Fibroblast of villous mesenchyme (primary cell): ENCODE measurements around the gene TASOR. TPM values are rescaled to one million over a fixed set of nuclear protein-coding genes. Genes with fewer than 3 reads are reported as not detected.
"Not testable (repeated sequence)": the region's sequence is repeated elsewhere in the genome, so short reads cannot be mapped to it uniquely, and the experiment has no call there.

ENCODE experiments used
- DNase-seq: peaks from one replicate; pipeline ENCODE4 v3.0.0-alpha.2; 2010; ENCODE audit warnings: low read depth
- H3K4me3 ChIP-seq: 2 replicates; pipeline ENCODE4 v1.5.1; 2011; ENCODE audit warnings: low read depth, mild to moderate bottlenecking, low read length
- CTCF ChIP-seq: IDR thresholded peaks from 2 replicates; pipeline ENCODE4 v1.5.1; 2012; ENCODE audit warnings: low read depth, mild to moderate bottlenecking, low read length; ENCODE audit not compliant: insufficient read depth
- total RNA-seq: library from RNA; depleted of rRNA; stranded (reverse); fragments of >200 nt; gene quantifications from 2 replicates; pipeline ENCODE4 v1.2.3, GENCODE V29; 2012

TASOR gene
- total RNA-seq, 1 donor, result 94.1 TPM

DNA sequence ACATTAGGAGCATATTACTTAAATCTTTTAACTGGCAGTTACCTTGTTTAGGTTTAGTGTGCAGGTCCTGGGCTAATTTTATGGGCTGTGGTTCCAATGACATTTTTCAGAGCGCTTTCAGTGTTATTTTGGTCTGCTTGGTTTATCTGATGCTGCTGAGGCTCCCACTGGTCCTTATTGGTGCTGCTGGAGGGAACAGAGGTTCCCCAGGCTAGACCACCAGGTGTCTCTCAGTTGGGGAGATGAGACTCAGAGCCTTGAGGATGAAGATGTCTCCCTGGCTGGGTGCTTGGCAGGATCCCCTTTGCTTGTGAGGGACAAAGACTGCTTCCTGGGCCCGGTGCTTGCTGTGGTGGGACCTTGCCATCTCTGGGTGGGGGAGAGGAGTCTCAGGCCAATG, 28.3 kb upstream of the TASOR start:
- no peak for TF ChIP-seq CTCF
- DNase-seq, result no peak
- H3K4me3 ChIP-seq, result no peak overlapping the region

DNA sequence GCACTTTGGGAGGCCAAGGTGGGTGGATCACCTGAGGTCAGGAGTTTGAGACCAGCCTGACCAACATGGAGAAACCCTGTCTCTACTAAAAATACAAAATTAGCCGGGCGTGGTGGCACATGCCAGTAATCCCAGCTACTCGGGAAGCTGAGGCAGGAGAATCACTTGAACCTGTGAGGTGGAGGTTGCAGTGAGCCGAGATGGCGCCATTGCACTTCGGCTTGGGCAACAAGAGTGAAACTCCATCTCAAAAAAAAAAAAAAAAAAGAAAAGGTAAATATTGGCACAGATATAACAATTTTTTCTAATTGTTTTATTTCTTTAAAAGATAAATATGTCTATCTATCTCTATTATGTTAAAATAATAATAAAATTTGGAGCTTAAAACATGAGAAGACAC, 24.3 kb upstream of the TASOR start:
- DNase-seq, H3K4me3 ChIP-seq: not testable (repeated sequence)

DNA sequence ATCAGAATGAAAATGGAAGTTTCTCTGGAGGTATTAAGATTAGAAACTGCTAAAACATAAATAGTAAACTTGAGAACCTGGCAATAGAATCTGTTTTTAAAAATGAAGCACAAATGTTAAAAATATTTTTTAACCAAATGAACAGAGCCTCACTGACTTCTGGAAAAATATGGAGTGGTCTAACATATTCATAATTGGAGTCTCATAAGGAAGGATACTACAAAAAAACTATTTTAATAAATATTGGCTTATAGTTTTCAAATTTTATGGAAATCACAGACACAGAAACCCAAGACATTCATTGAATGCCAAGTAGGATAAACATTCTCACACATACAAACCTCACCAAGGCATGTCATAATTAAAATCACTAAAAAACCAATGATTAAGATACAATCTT, 23.6 kb upstream of the TASOR start:
- no peak for DNase-seq
- H3K4me3 ChIP-seq, result no peak overlapping the region
- TF ChIP-seq CTCF, result no peak

DNA sequence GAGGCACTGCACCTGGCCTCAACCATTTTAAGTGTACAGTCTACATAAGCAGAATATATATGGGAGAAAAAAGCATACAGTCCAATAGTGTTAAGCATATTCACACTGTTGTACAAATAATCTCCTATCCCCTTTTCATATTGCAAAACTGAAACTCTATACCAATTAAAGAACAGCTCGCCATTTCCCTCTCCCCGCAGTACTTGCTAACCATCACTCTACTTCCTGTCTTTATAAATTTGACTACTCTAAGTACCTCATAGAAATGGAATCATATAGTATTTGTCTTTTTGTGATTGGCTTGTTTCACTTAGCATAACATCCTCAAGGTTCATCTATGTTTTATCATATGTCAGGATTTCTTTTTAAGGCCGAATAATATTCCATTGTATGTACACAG, 21.6 kb upstream of the TASOR start:
- H3K4me3 ChIP-seq, result no peak overlapping the region
- DNase-seq, result no peak
- no peak for TF ChIP-seq CTCF

GRCh38 chr3:56702490-56703315, 19.6 kb upstream of the TASOR start:
- peak; percentile 86 for DNase-seq
- no peak overlapping the region for H3K4me3 ChIP-seq
- peak; percentile 83 for TF ChIP-seq CTCF

GRCh38 chr3:56700151-56700550, 17.1 kb upstream of the TASOR start:
- no peak for DNase-seq
- H3K4me3 ChIP-seq, result no peak overlapping the region
- no peak for TF ChIP-seq CTCF

DNA sequence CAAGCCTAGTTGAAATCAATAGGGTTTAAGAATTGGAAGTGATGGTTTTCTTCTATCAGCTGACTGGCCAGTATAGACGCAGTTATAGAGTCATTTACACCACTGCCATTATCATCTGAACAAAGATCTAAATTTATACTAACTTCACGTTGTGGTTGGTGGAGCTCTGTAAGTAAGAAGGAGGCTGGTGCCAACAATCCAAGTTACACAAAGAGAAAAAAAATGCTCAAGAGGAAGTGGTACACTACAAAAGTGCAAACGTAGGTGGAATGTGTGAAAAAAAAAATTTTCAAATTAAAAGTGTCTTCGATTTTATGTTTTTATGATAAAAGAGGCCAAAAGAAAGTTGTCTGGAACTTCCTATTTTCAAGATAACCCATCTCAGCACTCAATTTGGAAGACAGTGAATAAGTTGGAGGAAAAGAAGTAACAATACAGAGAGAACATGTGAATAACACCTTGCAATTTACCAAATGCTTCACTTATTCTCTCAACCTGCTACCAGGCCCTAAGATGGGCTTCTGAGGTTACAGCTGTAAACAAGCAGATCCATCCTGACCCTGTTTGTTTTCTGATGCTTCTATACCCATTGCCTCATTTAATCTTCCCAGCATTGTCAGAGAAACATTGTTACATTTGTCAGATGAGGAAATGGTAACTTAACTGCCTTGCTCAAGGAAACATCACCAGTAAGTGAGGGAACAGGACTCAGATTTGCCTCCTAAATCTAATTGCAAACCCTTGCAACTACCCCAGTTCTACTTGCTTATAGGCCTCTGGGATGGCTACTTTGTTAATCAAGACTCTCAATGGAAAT, 12.0 kb upstream of the TASOR start:
- no peak overlapping the region for H3K4me3 ChIP-seq
- no peak for DNase-seq
- TF ChIP-seq CTCF, result no peak
